Endothelial cell (in vitro differentiated cells): ENCODE measurements around the gene ILKAP. TPM values are rescaled to one million over a fixed set of nuclear protein-coding genes. Genes with fewer than 3 reads are reported as not detected.

Experiments
- DNase-seq: peaks from one replicate; pipeline ENCODE4 v3.0.0; 2021; ENCODE audit warnings: low spot score
- H3K27ac Mint-ChIP-seq: one replicate; pipeline ENCODE4 v1.8.0; 2021; ENCODE audit warnings: mixed read lengths, inconsistent platforms; ENCODE audit not compliant: unreplicated experiment
- H3K27me3 Mint-ChIP-seq: one replicate; pipeline ENCODE4 v1.8.0; 2021; ENCODE audit warnings: mild to moderate bottlenecking, moderate library complexity, mixed read lengths, inconsistent platforms; ENCODE audit not compliant: unreplicated experiment
- H3K36me3 Mint-ChIP-seq: one replicate; pipeline ENCODE4 v1.8.0; 2021; ENCODE audit warnings: mild to moderate bottlenecking, low read depth, mixed read lengths, inconsistent platforms; ENCODE audit not compliant: unreplicated experiment
- H3K4me1 Mint-ChIP-seq: one replicate; pipeline ENCODE4 v1.8.0; 2021; ENCODE audit warnings: mild to moderate bottlenecking, mixed read lengths, inconsistent platforms; ENCODE audit not compliant: unreplicated experiment
- H3K4me3 Mint-ChIP-seq: one replicate; pipeline ENCODE4 v1.8.0; 2021; ENCODE audit warnings: mild to moderate bottlenecking, mixed read lengths, inconsistent platforms; ENCODE audit not compliant: unreplicated experiment
- H3K9me3 Mint-ChIP-seq: one replicate; pipeline ENCODE4 v1.8.0; 2021; ENCODE audit warnings: mixed read lengths, inconsistent platforms; ENCODE audit not compliant: unreplicated experiment
- CTCF ChIP-seq: fragments of 200-600 bp; sonication (generic); IDR thresholded peaks from one replicate; pipeline ENCODE4 v1.5.0; 2021; ENCODE audit warnings: antibody characterized with exemption; ENCODE audit not compliant: unreplicated experiment
- total RNA-seq: library from RNA; stranded (reverse); fragmentation: NEBNext Ultra II Directional; extraction: Animal tissue kit (Norgen Biotek cat#: 25700); gene quantifications from one replicate; pipeline ENCODE4 v1.2.1, GENCODE V29; 2021; ENCODE audit not compliant: unreplicated experiment

ILKAP gene
- total RNA-seq, 1 donor from 2014 or later = 43.0 TPM

GRCh38 chr2:238128534-238129001 is 74.9 kb downstream of the ILKAP start:
- DNase-seq = no peak
- Mint-ChIP-seq H3K9me3 (no peaks in the 10 kb centered on the region), H3K4me1 (no peaks in the 10 kb centered on the region), H3K27me3 (peaks cover 12% of the 10 kb centered on the region), H3K4me3 (no peak overlapping the region), H3K27ac (no peak overlapping the region), H3K36me3 (no peaks in the 10 kb centered on the region)
- no peak for TF ChIP-seq CTCF

- H3K36me3 Mint-ChIP-seq = no peaks in the 10 kb centered on the region
- H3K27ac Mint-ChIP-seq = no peak overlapping the region
- peaks cover 10% of the 10 kb centered on the region for H3K27me3 Mint-ChIP-seq
- H3K4me1 Mint-ChIP-seq = no peaks in the 10 kb centered on the region
- H3K4me3 Mint-ChIP-seq = no peak overlapping the region
- no peak for TF ChIP-seq CTCF
- DNase-seq = no peak
- H3K9me3 Mint-ChIP-seq = no peaks in the 10 kb centered on the region
These were observed 75.4 kb downstream of the ILKAP start for GRCh38 chr2:238128061-238128440.

- H3K27ac Mint-ChIP-seq = no peak overlapping the region
- no peaks in the 10 kb centered on the region for H3K4me1 Mint-ChIP-seq
- H3K9me3 Mint-ChIP-seq = no peaks in the 10 kb centered on the region
- no peak for TF ChIP-seq CTCF
- H3K27me3 Mint-ChIP-seq = peaks cover 8% of the 10 kb centered on the region
- H3K4me3 Mint-ChIP-seq = no peak overlapping the region
- DNase-seq = no peak
- H3K36me3 Mint-ChIP-seq = no peaks in the 10 kb centered on the region
These were observed 76.1 kb downstream of the ILKAP start for GRCh38 chr2:238127165-238128060.

GRCh38 chr2:238126775-238127164 is 76.7 kb downstream of the ILKAP start:
- TF ChIP-seq CTCF = no peak
- no peaks in the 10 kb centered on the region for H3K36me3 Mint-ChIP-seq
- H3K4me1 Mint-ChIP-seq = no peaks in the 10 kb centered on the region
- H3K9me3 Mint-ChIP-seq = no peaks in the 10 kb centered on the region
- no peak overlapping the region for H3K27ac Mint-ChIP-seq
- DNase-seq = no peak
- peaks cover 8% of the 10 kb centered on the region for H3K27me3 Mint-ChIP-seq
- H3K4me3 Mint-ChIP-seq = no peak overlapping the region

- no peaks in the 10 kb centered on the region for H3K4me1 Mint-ChIP-seq
- H3K36me3 Mint-ChIP-seq = no peaks in the 10 kb centered on the region
- no peak for DNase-seq
- no peaks in the 10 kb centered on the region for H3K9me3 Mint-ChIP-seq
- TF ChIP-seq CTCF = no peak
- H3K4me3 Mint-ChIP-seq = no peak overlapping the region
- peaks cover 8% of the 10 kb centered on the region for H3K27me3 Mint-ChIP-seq
- H3K27ac Mint-ChIP-seq = no peak overlapping the region
These were observed 77.2 kb downstream of the ILKAP start for GRCh38 chr2:238126338-238126737.
